ENCODE results near the gene HTATIP2. TPM values are rescaled to one million over a fixed set of nuclear protein-coding genes. Genes with fewer than 3 reads are reported as not detected.

Gene HTATIP2
- total RNA-seq, 2 donors from 2014 or later = 17.1 to 18.8 TPM

Other genes with a start within 250 kb of the HTATIP2 start
- not detected for gene DBX1, start 203.2 kb upstream of the HTATIP2 start, total RNA-seq
- gene PRMT3, start 24.0 kb downstream of the HTATIP2 start, total RNA-seq = 10 to 100 TPM; 10.1 to 12.2 TPM
- gene SLC6A5, start 235.9 kb downstream of the HTATIP2 start, total RNA-seq = not detected

Data from T-helper 17 cell (primary cell).